ENCODE data around the gene PCDHB7. TPM values are rescaled to one million over a fixed set of nuclear protein-coding genes. Genes with fewer than 3 reads are reported as not detected.
"Not testable (repeated sequence)": the region's sequence is repeated elsewhere in the genome, so short reads cannot be mapped to it uniquely, and the experiment has no call there.

Gene PCDHB7
- total RNA-seq, 3 donors from 2014 or later: 2.3 to 4.6 (median 3.4) TPM

DNA sequence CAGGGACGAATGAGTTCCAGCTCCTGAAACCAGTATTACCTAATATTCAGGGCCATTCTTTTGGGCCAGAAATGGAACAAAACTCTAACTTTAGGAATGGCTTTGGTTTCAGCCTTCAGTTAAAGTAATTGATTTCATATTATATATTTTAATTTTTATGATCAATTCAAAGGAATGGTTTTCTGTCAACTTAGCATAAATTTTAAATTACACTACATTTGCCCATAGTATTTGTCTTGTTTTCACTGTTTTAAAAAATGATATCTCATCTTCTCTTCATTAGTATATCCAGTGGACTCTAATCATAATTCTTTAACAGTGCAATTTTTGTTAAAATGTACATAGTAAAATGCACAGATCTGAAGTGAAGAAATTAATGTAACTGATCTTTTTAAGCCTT, 7.9 kb downstream of the PCDHB7 start:
- H3K27ac ChIP-seq: no peak overlapping the region
- no peaks in the 10 kb centered on the region for H3K36me3 ChIP-seq
- intact Hi-C loops (cut with DNase I; ENCODE audit: low total_unique reads): no loop called here
- DNase-seq (ENCODE audit: low spot score in 2 of 2): no peak
- no peak overlapping the region for H3K4me3 ChIP-seq
- peaks cover 58 to 71% of the 10 kb centered on the region in 2 donors for H3K9me3 ChIP-seq
- H3K4me1 ChIP-seq: no peaks in the 10 kb centered on the region
- no peaks in the 10 kb centered on the region for H3K27me3 ChIP-seq
- TF ChIP-seq, protein P1, sequence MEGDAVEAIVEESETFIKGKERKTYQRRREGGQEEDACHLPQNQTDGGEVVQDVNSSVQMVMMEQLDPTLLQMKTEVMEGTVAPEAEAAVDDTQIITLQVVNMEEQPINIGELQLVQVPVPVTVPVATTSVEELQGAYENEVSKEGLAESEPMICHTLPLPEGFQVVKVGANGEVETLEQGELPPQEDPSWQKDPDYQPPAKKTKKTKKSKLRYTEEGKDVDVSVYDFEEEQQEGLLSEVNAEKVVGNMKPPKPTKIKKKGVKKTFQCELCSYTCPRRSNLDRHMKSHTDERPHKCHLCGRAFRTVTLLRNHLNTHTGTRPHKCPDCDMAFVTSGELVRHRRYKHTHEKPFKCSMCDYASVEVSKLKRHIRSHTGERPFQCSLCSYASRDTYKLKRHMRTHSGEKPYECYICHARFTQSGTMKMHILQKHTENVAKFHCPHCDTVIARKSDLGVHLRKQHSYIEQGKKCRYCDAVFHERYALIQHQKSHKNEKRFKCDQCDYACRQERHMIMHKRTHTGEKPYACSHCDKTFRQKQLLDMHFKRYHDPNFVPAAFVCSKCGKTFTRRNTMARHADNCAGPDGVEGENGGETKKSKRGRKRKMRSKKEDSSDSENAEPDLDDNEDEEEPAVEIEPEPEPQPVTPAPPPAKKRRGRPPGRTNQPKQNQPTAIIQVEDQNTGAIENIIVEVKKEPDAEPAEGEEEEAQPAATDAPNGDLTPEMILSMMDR (IDR thresholded peaks at IDR 0.05): no peak
- TF ChIP-seq POLR2A (IDR thresholded peaks at IDR 0.05) (no peak), POLR2AphosphoS5 (IDR thresholded peaks at IDR 0.05) (no peak)

DNA sequence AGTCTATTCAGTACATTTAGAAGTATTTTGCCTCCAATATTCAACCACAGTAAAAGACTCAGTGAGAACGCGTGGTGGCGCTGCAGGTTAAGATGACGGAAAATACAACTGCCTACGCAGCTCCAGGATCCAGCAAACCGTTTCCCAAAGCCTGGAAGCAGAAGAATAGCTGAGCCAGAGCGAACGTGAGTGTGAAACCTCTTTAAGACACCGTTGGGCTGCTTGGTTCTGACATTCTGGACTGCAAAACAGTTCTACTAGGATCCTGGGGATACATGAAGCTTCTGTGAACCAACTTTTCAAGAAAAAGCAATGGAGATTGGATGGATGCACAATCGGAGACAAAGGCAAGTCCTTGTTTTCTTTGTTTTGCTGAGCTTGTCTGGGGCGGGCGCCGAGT, 9.8 kb downstream of the PCDHB7 start, which contains the start of gene PCDHB16:
PCDHB16 (plus strand) TSS at position 140 of the 400 bp plus-strand sequence; CDS start at position 313, 173 bp downstream.
- Histone ChIP-seq H3K4me1 (no peaks in the 10 kb centered on the region), H3K27ac (peak within 1 kb of the TSS; percentile 37 to 62), H3K36me3 (no peaks in the 10 kb centered on the region), H3K9me3 (peaks cover 62 to 72% of the 10 kb centered on the region in 2 donors), H3K4me3 (peak within 1 kb of the TSS; percentile 36 to 61 (median 49)), H3K27me3 (no peaks in the 10 kb centered on the region)
- DNase-seq (ENCODE audit: low spot score in 2 of 2): no peak
- intact Hi-C loops (cut with DNase I; ENCODE audit: low total_unique reads): no loop called here
- TF ChIP-seq, protein P1 (IDR thresholded peaks at IDR 0.05): peak in 2 of 3 donors; percentile 21 to 33
- TF ChIP-seq POLR2AphosphoS5 (IDR thresholded peaks at IDR 0.05): no peak

DNA sequence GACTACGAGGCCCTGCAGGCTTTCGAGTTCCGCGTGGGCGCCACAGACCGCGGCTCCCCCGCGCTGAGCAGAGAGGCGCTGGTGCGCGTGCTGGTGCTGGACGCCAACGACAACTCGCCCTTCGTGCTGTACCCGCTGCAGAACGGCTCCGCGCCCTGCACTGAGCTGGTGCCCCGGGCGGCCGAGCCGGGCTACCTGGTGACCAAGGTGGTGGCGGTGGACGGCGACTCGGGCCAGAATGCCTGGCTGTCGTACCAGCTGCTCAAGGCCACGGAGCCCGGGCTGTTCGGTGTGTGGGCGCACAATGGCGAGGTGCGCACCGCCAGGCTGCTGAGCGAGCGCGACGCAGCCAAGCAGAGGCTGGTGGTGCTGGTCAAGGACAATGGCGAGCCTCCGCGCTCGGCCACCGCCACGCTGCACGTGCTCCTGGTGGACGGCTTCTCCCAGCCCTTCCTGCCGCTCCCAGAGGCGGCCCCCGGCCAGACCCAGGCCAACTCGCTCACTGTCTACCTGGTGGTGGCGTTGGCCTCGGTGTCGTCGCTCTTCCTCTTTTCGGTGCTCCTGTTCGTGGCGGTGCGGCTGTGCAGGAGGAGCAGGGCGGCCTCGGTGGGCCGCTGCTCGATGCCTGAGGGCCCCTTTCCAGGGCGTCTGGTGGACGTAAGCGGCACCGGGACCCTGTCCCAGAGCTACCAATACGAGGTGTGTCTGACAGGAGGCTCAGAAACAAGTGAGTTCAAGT, 11.8 kb downstream of the PCDHB7 start:
- H3K27ac ChIP-seq; H3K36me3 ChIP-seq; H3K4me1 ChIP-seq; DNase-seq (ENCODE audit: low spot score in 2 of 2); intact Hi-C loops (cut with DNase I; ENCODE audit: low total_unique reads); H3K27me3 ChIP-seq: not testable (repeated sequence)
- peaks cover 61 to 73% of the 10 kb centered on the region in 2 donors for H3K9me3 ChIP-seq
- H3K4me3 ChIP-seq: peak overlapping the region in 1 of 3 donors; percentile 20

DNA sequence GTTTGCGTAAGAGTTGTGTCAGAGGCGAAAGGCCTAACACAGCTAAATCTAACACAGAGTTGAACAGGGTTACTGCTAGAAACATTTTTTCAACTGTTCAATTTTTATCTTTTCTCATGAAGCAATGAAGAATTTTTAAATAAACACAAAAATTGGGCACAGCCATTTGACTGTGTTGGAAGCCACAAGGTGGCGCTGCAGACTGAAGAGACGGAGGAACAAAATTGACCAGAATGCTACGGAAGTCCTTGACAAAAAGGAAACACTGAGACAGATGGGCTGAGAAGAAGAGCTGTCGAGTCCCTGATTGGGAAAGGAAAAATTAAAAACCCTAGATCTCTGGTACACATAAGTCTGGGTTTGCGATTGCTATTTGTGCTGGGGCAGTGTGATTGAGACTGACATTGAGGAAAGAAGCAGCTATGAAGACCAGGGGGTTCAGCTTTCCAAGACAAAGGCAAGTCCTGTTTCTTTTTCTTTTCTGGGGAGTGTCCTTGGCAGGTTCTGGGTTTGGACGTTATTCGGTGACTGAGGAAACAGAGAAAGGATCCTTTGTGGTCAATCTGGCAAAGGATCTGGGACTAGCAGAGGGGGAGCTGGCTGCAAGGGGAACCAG, 14.6 kb downstream of the PCDHB7 start, which contains the start of gene PCDHB9:
PCDHB9 (plus strand) TSS at position 265 of the 616 bp plus-strand sequence; CDS start at position 423, 158 bp downstream.
- Histone ChIP-seq H3K27ac (no peak within 1 kb of the TSS), H3K4me1 (no peaks in the 10 kb centered on the region), H3K9me3 (peaks cover 67 to 90% of the 10 kb centered on the region in 2 donors), H3K4me3 (peak within 1 kb of the TSS in 2 of 3 donors; percentile 22 to 44), H3K27me3 (no peaks in the 10 kb centered on the region), H3K36me3 (no peaks in the 10 kb centered on the region)
- intact Hi-C loops (cut with DNase I; ENCODE audit: low total_unique reads): no loop called here
- TF ChIP-seq POLR2AphosphoS5 (IDR thresholded peaks at IDR 0.05) (no peak), POLR2A (IDR thresholded peaks at IDR 0.05) (no peak)
- TF ChIP-seq, protein P1 (IDR thresholded peaks at IDR 0.05): peak in 1 of 3 donors; percentile 38
- DNase-seq (ENCODE audit: low spot score in 2 of 2): no peak

DNA sequence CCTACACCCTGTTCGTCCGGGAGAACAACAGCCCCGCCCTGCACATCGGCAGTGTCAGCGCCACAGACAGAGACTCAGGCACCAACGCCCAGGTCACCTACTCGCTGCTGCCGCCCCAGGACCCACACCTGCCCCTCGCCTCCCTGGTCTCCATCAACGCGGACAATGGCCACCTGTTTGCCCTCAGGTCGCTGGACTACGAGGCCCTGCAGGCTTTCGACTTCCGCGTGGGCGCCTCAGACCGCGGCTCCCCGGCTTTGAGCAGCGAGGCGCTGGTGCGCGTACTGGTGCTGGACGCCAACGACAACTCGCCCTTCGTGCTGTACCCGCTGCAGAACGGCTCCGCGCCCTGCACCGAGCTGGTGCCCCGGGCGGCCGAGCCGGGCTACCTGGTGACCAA, 16.2 kb downstream of the PCDHB7 start:
- H3K4me3 ChIP-seq; H3K36me3 ChIP-seq; H3K4me1 ChIP-seq; intact Hi-C loops (cut with DNase I; ENCODE audit: low total_unique reads); H3K27ac ChIP-seq; DNase-seq (ENCODE audit: low spot score in 2 of 2); H3K27me3 ChIP-seq: not testable (repeated sequence)
- peaks cover 66 to 91% of the 10 kb centered on the region in 2 donors for H3K9me3 ChIP-seq

DNA sequence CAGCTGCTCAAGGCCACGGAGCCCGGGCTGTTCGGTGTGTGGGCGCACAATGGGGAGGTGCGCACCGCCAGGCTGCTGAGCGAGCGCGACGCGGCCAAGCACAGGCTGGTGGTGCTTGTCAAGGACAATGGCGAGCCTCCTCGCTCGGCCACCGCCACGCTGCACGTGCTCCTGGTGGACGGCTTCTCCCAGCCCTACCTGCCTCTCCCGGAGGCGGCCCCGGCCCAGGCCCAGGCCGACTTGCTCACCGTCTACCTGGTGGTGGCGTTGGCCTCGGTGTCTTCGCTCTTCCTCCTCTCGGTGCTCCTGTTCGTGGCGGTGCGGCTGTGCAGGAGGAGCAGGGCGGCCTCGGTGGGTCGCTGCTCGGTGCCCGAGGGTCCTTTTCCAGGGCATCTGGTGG, 16.7 kb downstream of the PCDHB7 start:
- H3K4me3 ChIP-seq; intact Hi-C loops (cut with DNase I; ENCODE audit: low total_unique reads); H3K27me3 ChIP-seq; DNase-seq (ENCODE audit: low spot score in 2 of 2); H3K4me1 ChIP-seq; H3K36me3 ChIP-seq; H3K27ac ChIP-seq: not testable (repeated sequence)
- H3K9me3 ChIP-seq: peaks cover 61 to 90% of the 10 kb centered on the region in 2 donors
